A549 (cell line): Measurements from ENCODE around the gene SLC3A2. TPM values are rescaled to one million over a fixed set of nuclear protein-coding genes. Genes with fewer than 3 reads are reported as not detected.

Source experiments
- ATAC-seq, 2 experiments: fragments of 200-7000 bp in 1 of 2; fragments of >200 bp in 1 of 2; cut with Nextera tagmentation in 1 of 2; cut with Tn5 transposase in 1 of 2; 3 replicates each; pipeline versions ENCODE4 v1.8.0 to v1.9.1; 2018 to 2020; ENCODE audit warnings: mild to moderate bottlenecking in 1 of 2, moderate library complexity in 1 of 2
- CTCF ChIA-PET: fragments of 300-600 bp; sonication (Branson Sonifier 250); formaldehyde crosslinking; extraction: SDS; loops from one replicate; lab custom pipeline; 2021; ENCODE audit warnings: antibody characterized with exemption, inconsistent platforms; lab: Yijun Ruan, JAX
- POLR2A ChIA-PET: fragments of 350-600 bp; formaldehyde crosslinking; extraction: SDS; loops from one replicate; lab custom pipeline; 2021; ENCODE audit warnings: antibody characterized with exemption, inconsistent platforms; lab: Yijun Ruan, JAX
- DNase-seq, 2 experiments: peaks; one replicate each; pipeline versions ENCODE4 v3.0.0 to v3.0.0-alpha.2; 2011 to 2016; ENCODE audit warnings: low read depth in 1 of 2, low spot score in 1 of 2
- FAIRE-seq: peaks from 2 replicates; lab custom pipeline; 2011; peaks lifted over from hg19 to GRCh38; lab: Jason Lieb, UNC
- H3K27ac ChIP-seq, 2 experiments: fragments of >200 bp; sonication (Bioruptor Twin); formaldehyde crosslinking; 3 replicates each; pipeline ENCODE4 v1.5.1; 2016 to 2017
- H3K4me1 ChIP-seq: fragments of >200 bp; sonication (Bioruptor Twin); formaldehyde crosslinking; 3 replicates; pipeline ENCODE4 v1.6.1; 2016
- H3K4me2 ChIP-seq: fragments of >200 bp; sonication (Bioruptor Twin); formaldehyde crosslinking; 3 replicates; pipeline ENCODE4 v1.6.1; 2016
- H3K4me3 ChIP-seq: fragments of >200 bp; sonication (Bioruptor Twin); formaldehyde crosslinking; 3 replicates; pipeline ENCODE4 v1.5.1; 2016
- H3K9me3 ChIP-seq: fragments of >200 bp; sonication (Bioruptor Twin); formaldehyde crosslinking; 3 replicates; pipeline ENCODE4 v1.6.1; 2016
- BHLHE40 ChIP-seq: IDR thresholded peaks from 2 replicates; pipeline ENCODE4 v1.6.1; 2012; ENCODE audit warnings: low read depth, low read length, inconsistent platforms
- CEBPB ChIP-seq, 2 experiments: fragments of >200 bp in 1 of 2; sonication (Bioruptor Twin) in 1 of 2; formaldehyde crosslinking in 1 of 2; IDR thresholded peaks; 2 replicates each; pipeline ENCODE4 v1.6.1; 2012 to 2016
- CHD4 ChIP-seq: fragments of 200-600 bp; sonication (generic); IDR thresholded peaks from 2 replicates; pipeline ENCODE4 v1.6.1; 2016; ENCODE audit warnings: antibody characterized with exemption, mild to moderate bottlenecking, borderline replicate concordance
- EHMT2 ChIP-seq: fragments of 200-600 bp; sonication (generic); IDR thresholded peaks from 2 replicates; pipeline ENCODE4 v1.6.1; 2016; ENCODE audit warnings: antibody characterized with exemption, low read depth, mild to moderate bottlenecking, moderate library complexity
- FOSL2 ChIP-seq, 2 experiments: fragments of 450-650 bp in 1 of 2; fragments of >200 bp in 1 of 2; sonication (Bioruptor Twin) in 1 of 2; formaldehyde crosslinking; IDR thresholded peaks; 2 replicates each; pipeline versions ENCODE4 v1.5.0 to v1.6.1; 2016 to 2020; ENCODE audit warnings: mild to moderate bottlenecking in 1 of 2, moderate library complexity in 1 of 2
- GATA3 ChIP-seq: IDR thresholded peaks from 2 replicates; pipeline ENCODE4 v1.6.1; 2012; ENCODE audit warnings: borderline replicate concordance
- HDAC2 ChIP-seq: fragments of 200-600 bp; sonication (generic); IDR thresholded peaks from 2 replicates; pipeline ENCODE4 v1.6.1; 2016
- HMGXB4 ChIP-seq: fragments of 250-450 bp; sonication (Bioruptor Pico); IDR thresholded peaks from 2 replicates; pipeline ENCODE4 v1.5.0; 2021; ENCODE audit warnings: mild to moderate bottlenecking, moderate library complexity, borderline replicate concordance
- KDM1A ChIP-seq: fragments of 200-600 bp; sonication (generic); IDR thresholded peaks from 2 replicates; pipeline ENCODE4 v1.6.1; 2016; ENCODE audit warnings: low read depth, mild to moderate bottlenecking
- KDM5A ChIP-seq: fragments of 200-600 bp; sonication (generic); IDR thresholded peaks from 2 replicates; pipeline ENCODE4 v1.6.1; 2016; ENCODE audit warnings: antibody characterized with exemption, mild to moderate bottlenecking
- MAFK ChIP-seq: fragments of 450-650 bp; IDR thresholded peaks from 2 replicates; pipeline ENCODE4 v1.6.1; 2014; ENCODE audit not compliant: partially characterized antibody
- NPAS2 ChIP-seq: fragments of 250-450 bp; sonication (Bioruptor Pico); IDR thresholded peaks from 2 replicates; pipeline ENCODE4 v1.8.0; 2022; ENCODE audit warnings: mild to moderate bottlenecking, moderate library complexity, borderline replicate concordance
- RAD21 ChIP-seq, 2 experiments: fragments of >200 bp in 1 of 2; sonication (Bioruptor Twin) in 1 of 2; formaldehyde crosslinking in 1 of 2; IDR thresholded peaks in 1 of 2; conservative IDR thresholded peaks in 1 of 2; 2 replicates in 1 of 2; 3 replicates in 1 of 2; pipeline ENCODE4 v1.6.1; 2012 to 2018; ENCODE audit warnings: inconsistent platforms in 1 of 2
- RCOR1 ChIP-seq: fragments of 150-350 bp; IDR thresholded peaks from 2 replicates; pipeline ENCODE4 v1.6.1; 2014; ENCODE audit warnings: antibody characterized with exemption, low read length, low read depth
- REST ChIP-seq: fragments of 200-600 bp; sonication (generic); IDR thresholded peaks from 2 replicates; pipeline ENCODE4 v1.6.1; 2016; ENCODE audit warnings: antibody characterized with exemption, mild to moderate bottlenecking, moderate library complexity
- RFX5 ChIP-seq: fragments of 450-650 bp; IDR thresholded peaks from 2 replicates; pipeline ENCODE4 v1.7.1; 2014; ENCODE audit warnings: antibody characterized with exemption, mild to moderate bottlenecking, moderate library complexity
- SMC3 ChIP-seq: fragments of >200 bp; sonication (Bioruptor Twin); formaldehyde crosslinking; IDR thresholded peaks from 3 replicates; pipeline ENCODE4 v1.6.1; 2018; ENCODE audit warnings: inconsistent platforms
- SREBF2 ChIP-seq: fragments of 450-650 bp; IDR thresholded peaks from 2 replicates; pipeline ENCODE4 v1.6.1; 2014; ENCODE audit warnings: mild to moderate bottlenecking, moderate library complexity
- TFCP2L1 ChIP-seq: fragments of 250-450 bp; sonication (Bioruptor Pico); IDR thresholded peaks from 2 replicates; pipeline ENCODE4 v1.5.0; 2021; ENCODE audit warnings: mild to moderate bottlenecking
- TP53 ChIP-seq: fragments of 250-450 bp; sonication (Bioruptor Pico); IDR thresholded peaks from 2 replicates; pipeline ENCODE4 v1.5.0; 2021; ENCODE audit warnings: mild to moderate bottlenecking, moderate library complexity
- ZFP36 ChIP-seq: fragments of 450-650 bp; IDR thresholded peaks from 2 replicates; pipeline ENCODE4 v1.6.1; 2014; ENCODE audit warnings: borderline replicate concordance; ENCODE audit not compliant: partially characterized antibody
- ZNF302 ChIP-seq: fragments of 250-450 bp; sonication (Bioruptor Pico); IDR thresholded peaks from 2 replicates; pipeline ENCODE4 v1.9.0; 2021; ENCODE audit warnings: inconsistent platforms, mild to moderate bottlenecking, moderate library complexity
- ZSCAN20 ChIP-seq: fragments of 250-450 bp; sonication (Bioruptor Pico); IDR thresholded peaks from 2 replicates; pipeline ENCODE4 v1.8.0; 2022; ENCODE audit warnings: mild to moderate bottlenecking, moderate library complexity
- WGBS: methylation state at CpG from one replicate; pipeline ENCODE4 v1.1.6; 2017; ENCODE audit errors: missing lambda C conversion rate; 5-methylcytosine and 5-hydroxymethylcytosine counted together
- polyA plus RNA-seq, 4 experiments: library from polyadenylated mRNA; depleted of rRNA in 3 of 4; stranded (reverse); fragments of >200 nt; fragmentation: RNase III in 1 of 4; extraction: RNeasy Plus Mini Kit Qiagen cat#74134 plus additional on column Dnase treatment in 1 of 4; gene quantifications; 2 replicates in 3 of 4; 3 replicates in 1 of 4; pipeline ENCODE4 v1.2.3, GENCODE V29; 2011 to 2017
- TF ChIP-seq, protein P1 (sequence below): IDR thresholded peaks from 2 replicates; pipeline ENCODE4 v1.6.1; 2012
- TF ChIP-seq, protein P2 (sequence below): fragments of >200 bp; sonication (Bioruptor Twin); formaldehyde crosslinking; IDR thresholded peaks from 3 replicates; pipeline ENCODE4 v1.6.1; 2016
- TF ChIP-seq, protein P3 (sequence below): fragments of 250-450 bp; sonication (Bioruptor Pico); IDR thresholded peaks from 2 replicates; pipeline ENCODE4 v1.5.0; 2020; ENCODE audit warnings: low read depth, mild to moderate bottlenecking, moderate library complexity

Gene SLC3A2
- polyA plus RNA-seq, 2 of the 4 experiments (the other 2 are of a cell fraction) = 1,007 to 1,064 TPM

DNA sequence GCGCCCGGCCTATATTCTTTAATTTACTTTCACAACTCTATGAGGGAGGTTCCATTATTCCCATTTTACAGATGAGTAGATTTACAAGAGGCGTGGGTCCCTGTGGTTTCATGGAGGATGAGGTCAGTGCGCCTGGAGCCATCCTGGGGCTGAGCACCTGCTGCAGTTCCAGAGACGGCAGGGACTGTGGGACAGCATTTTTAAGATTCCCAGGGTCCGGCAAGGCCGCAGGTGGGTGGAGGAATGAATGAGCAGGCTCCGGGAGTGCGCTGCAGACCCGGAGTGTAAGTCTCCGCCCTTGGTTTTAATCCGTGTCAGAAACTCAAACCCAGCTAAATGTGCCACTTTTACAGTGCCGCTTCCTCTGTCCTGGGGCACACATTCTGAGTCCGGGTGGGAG lies 44.6 kb downstream of the SLC3A2 start:
- ATAC-seq (no peak), FAIRE-seq (no peak), DNase-seq (no peak)
- Histone ChIP-seq H3K9me3 (peaks cover 4% of the 10 kb centered on the region; the same call in 1 of the 3 replicates), H3K4me2 (no peak overlapping the region), H3K27ac (no peak overlapping the region), H3K4me3 (no peak overlapping the region), H3K4me1 (peaks cover 26% of the 10 kb centered on the region)
- CTCF ChIA-PET = interaction anchor here (12.3 kb wide), 1 partner anchor 18 kb away, joined by 174 read pairs; no protein-coding TSS in a partner anchor
- POLR2A ChIA-PET = no interaction called here
- TF ChIP-seq KDM1A (no peak), GATA3 (no peak), TFCP2L1 (CRISPR knock-in tag) (no peak), FOSL2 (IDR thresholded peaks at IDR 0.05) (no peak), FOSL2 (CRISPR knock-in tag; IDR thresholded peaks at IDR 0.05) (no peak), ZFP36 (no peak), SMC3 (no peak), SREBF2 (no peak), HDAC2 (no peak), RAD21 (conservative IDR thresholded peaks at IDR 0.05 in 1 of 2, IDR thresholded peaks at IDR 0.05 in 1 of 2) (no peak), KDM5A (no peak), RCOR1 (no peak), TP53 (no peak), HMGXB4 (CRISPR knock-in tag) (no peak)
- TF ChIP-seq, protein P1, sequence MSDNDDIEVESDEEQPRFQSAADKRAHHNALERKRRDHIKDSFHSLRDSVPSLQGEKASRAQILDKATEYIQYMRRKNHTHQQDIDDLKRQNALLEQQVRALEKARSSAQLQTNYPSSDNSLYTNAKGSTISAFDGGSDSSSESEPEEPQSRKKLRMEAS = no peak
- whole genome bisulfite sequencing = 79% methylated on average over 14 of the region's 14 CpGs

DNA sequence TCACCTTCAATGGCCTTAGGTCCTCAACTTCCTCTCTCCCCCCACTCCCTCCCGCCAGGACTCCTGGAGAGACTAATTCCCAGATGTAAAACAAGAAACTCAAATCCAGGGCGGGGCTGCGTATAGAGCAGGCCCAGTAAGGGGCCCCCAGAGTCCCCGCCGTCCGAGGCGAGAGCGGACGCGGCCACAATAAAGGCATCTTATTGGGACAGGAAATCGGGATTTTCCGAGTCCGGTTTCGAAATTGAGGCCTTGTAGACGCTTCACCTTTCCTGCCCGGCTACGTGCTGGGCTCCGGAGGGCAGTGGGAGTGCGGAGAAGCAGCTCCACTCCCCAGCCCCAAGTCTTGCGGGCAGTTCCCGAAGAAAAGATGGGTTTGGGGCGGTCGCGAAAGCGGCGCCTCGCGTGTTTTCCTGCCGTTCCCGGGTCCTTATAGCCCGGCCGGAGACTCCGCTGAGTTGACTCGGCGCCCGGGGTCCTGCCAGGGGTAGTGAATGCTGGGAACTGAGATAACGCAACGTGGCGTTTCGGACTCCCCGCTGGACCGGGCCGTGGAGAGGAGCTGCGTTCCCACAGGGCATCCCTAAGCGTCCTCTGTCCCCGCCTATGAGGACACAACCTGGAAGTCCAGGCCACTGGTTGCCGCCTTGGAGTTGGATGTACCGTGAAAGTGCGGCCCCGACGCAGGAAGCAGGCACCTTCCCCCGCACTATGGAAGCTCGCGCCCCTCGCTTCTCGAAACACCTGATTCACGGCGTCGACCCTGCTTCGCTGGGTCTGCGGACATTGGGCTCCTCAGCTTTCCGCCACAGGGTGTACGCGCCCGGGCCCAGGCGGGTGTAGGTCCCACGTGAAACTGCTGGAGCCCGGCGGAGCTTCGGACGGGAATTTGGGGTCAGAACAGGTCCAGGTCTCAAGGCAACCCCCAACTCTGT lies 45.3 kb downstream of the SLC3A2 start:
- CTCF ChIA-PET = interaction anchor here (2.1 to 12.3 kb wide), 3 partner anchors 19 to 98 kb away, joined by 10 to 174 read pairs (median 36); no protein-coding TSS in a partner anchor
- DNase-seq (no peak), FAIRE-seq (no peak), ATAC-seq (no peak)
- peaks cover 4% of the 10 kb centered on the region; the same call in 1 of the 3 replicates for H3K9me3 ChIP-seq
- 83% methylated on average over 68 of the region's 71 CpGs for WGBS
- H3K4me3 ChIP-seq = no peak overlapping the region
- no peak overlapping the region for H3K4me2 ChIP-seq
- H3K27ac ChIP-seq = no peak overlapping the region
- peaks cover 26% of the 10 kb centered on the region for H3K4me1 ChIP-seq
- TF ChIP-seq MAFK (no peak), BHLHE40 (no peak), TFCP2L1 (CRISPR knock-in tag) (no peak), EHMT2 (no peak), CHD4 (no peak), RFX5 (no peak), NPAS2 (CRISPR knock-in tag) (no peak), GATA3 (no peak), CEBPB (IDR thresholded peaks at IDR 0.05) (no peak), SMC3 (no peak), ZNF302 (CRISPR knock-in tag) (no peak), SREBF2 (no peak), ZSCAN20 (CRISPR knock-in tag) (no peak), REST (no peak), RAD21 (conservative IDR thresholded peaks at IDR 0.05 in 1 of 2, IDR thresholded peaks at IDR 0.05 in 1 of 2) (no peak)
- TF ChIP-seq, protein P2, sequence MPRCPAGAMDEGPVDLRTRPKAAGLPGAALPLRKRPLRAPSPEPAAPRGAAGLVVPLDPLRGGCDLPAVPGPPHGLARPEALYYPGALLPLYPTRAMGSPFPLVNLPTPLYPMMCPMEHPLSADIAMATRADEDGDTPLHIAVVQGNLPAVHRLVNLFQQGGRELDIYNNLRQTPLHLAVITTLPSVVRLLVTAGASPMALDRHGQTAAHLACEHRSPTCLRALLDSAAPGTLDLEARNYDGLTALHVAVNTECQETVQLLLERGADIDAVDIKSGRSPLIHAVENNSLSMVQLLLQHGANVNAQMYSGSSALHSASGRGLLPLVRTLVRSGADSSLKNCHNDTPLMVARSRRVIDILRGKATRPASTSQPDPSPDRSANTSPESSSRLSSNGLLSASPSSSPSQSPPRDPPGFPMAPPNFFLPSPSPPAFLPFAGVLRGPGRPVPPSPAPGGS = no peak
- TF ChIP-seq, protein P3, sequence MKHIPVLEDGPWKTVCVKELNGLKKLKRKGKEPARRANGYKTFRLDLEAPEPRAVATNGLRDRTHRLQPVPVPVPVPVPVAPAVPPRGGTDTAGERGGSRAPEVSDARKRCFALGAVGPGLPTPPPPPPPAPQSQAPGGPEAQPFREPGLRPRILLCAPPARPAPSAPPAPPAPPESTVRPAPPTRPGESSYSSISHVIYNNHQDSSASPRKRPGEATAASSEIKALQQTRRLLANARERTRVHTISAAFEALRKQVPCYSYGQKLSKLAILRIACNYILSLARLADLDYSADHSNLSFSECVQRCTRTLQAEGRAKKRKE (CRISPR knock-in tag) = no peak
- POLR2A ChIA-PET = no interaction called here
